Measurements from ENCODE around the gene ACOX3.
"Not testable (repeated sequence)": the region's sequence is repeated elsewhere in the genome, so short reads cannot be mapped to it uniquely, and the experiment has no call there.

Gene ACOX3

GRCh38 chr4:8348071-8348470 lies 92.5 kb downstream of the ACOX3 start:
- DNase-seq = no peak

GRCh38 chr4:8347660-8348059 lies 92.9 kb downstream of the ACOX3 start:
- DNase-seq = no peak

GRCh38 chr4:8346838-8347605 lies 93.5 kb downstream of the ACOX3 start:
- DNase-seq = no peak

GRCh38 chr4:8345946-8346814 lies 94.3 kb downstream of the ACOX3 start:
- DNase-seq = no peak

GRCh38 chr4:8345053-8345945 lies 95.2 kb downstream of the ACOX3 start:
- no peak for DNase-seq

GRCh38 chr4:8344377-8344776 lies 96.1 kb downstream of the ACOX3 start:
- DNase-seq = no peak

- no peak for DNase-seq
These were observed 96.6 kb downstream of the ACOX3 start for GRCh38 chr4:8343967-8344331.

GRCh38 chr4:8343262-8343966 lies 97.1 kb downstream of the ACOX3 start:
- DNase-seq = no peak

GRCh38 chr4:8342651-8343261 lies 97.8 kb downstream of the ACOX3 start:
- DNase-seq = no peak

GRCh38 chr4:8341691-8342090 lies 98.8 kb downstream of the ACOX3 start:
- no peak for DNase-seq

GRCh38 chr4:8341281-8341680 lies 99.2 kb downstream of the ACOX3 start:
- DNase-seq = not testable (repeated sequence)

GRCh38 chr4:8340781-8341241 lies 99.7 kb downstream of the ACOX3 start:
- no peak for DNase-seq

GRCh38 chr4:8338351-8338961 lies 102.1 kb downstream of the ACOX3 start:
- no peak for DNase-seq

- DNase-seq = no peak
These were observed 104.0 kb downstream of the ACOX3 start for GRCh38 chr4:8336412-8337075.

GRCh38 chr4:8335848-8336247 lies 104.7 kb downstream of the ACOX3 start:
- no peak for DNase-seq

- no peak for DNase-seq
These were observed 105.6 kb downstream of the ACOX3 start for GRCh38 chr4:8334786-8335460.

GRCh38 chr4:8333726-8334460 lies 106.6 kb downstream of the ACOX3 start:
- DNase-seq = no peak

- DNase-seq = no peak
These were observed 107.6 kb downstream of the ACOX3 start for GRCh38 chr4:8332891-8333331.

All from NCI-H1694 (cell line).